Measurements from ENCODE around the gene SLC38A10. TPM values are rescaled to one million over a fixed set of nuclear protein-coding genes. Genes with fewer than 3 reads are reported as not detected.

Gene SLC38A10
- total and polyA plus RNA-seq, 2 of the 13 experiments (the other 11 are each of a cell fraction or from before 2014, with no cell fraction given), result 23.4 to 55.8 TPM

DNA sequence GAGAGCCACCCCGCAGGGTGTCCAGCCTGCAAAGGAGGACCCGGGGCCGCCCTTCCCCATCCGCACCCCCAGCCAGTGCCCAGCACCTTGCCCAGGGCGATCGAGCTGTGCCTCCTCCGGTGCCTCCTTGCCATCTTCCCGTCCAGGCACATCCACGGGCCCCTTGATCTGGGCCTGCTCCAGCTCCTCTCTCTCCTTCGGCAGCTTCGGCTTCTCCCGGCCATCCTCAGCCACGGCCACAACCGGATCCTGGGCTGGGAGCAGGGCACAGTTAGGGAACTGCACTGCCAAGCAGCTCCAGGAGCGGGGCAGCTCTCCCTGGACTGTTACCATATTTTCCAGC lies 42.1 kb downstream of the SLC38A10 start (continued):
- TF ChIP-seq HDAC1 (CRISPR knock-in tag; IDR thresholded peaks at IDR 0.05) (0 out of 2 replicates have a peak, but pooled peaks have one; percentile 46), SRY (CRISPR knock-in tag; IDR thresholded peaks at IDR 0.05) (no peak), HNRNPL (IDR thresholded peaks at IDR 0.05; ENCODE audit: low read depth, low read length) (0 out of 2 replicates have a peak, but pooled peaks have one; percentile 62), ZNF350 (CRISPR knock-in tag; IDR thresholded peaks at IDR 0.05; ENCODE audit: borderline replicate concordance, low read depth) (0 out of 2 replicates have a peak, but pooled peaks have one; percentile 18), ZNF570 (CRISPR knock-in tag; IDR thresholded peaks at IDR 0.05; ENCODE audit: borderline replicate concordance) (no peak), ZBTB1 (CRISPR knock-in tag; IDR thresholded peaks at IDR 0.05; ENCODE audit: borderline replicate concordance) (no peak), ARID4A (CRISPR knock-in tag; IDR thresholded peaks at IDR 0.05; ENCODE audit: borderline replicate concordance) (0 out of 2 replicates have a peak, but pooled peaks have one; percentile 47), ZNF775 (CRISPR knock-in tag; IDR thresholded peaks at IDR 0.05; ENCODE audit: borderline replicate concordance) (no peak), JUNB (CRISPR knock-in tag; IDR thresholded peaks at IDR 0.05; ENCODE audit: borderline replicate concordance) (no peak), ZNF264 (CRISPR knock-in tag; IDR thresholded peaks at IDR 0.05) (no peak), ZNF710 (CRISPR knock-in tag; IDR thresholded peaks at IDR 0.05; ENCODE audit: borderline replicate concordance) (no peak), PPARG (CRISPR knock-in tag; conservative IDR thresholded peaks at IDR 0.05) (no peak)
- TF ChIP-seq, protein P1, sequence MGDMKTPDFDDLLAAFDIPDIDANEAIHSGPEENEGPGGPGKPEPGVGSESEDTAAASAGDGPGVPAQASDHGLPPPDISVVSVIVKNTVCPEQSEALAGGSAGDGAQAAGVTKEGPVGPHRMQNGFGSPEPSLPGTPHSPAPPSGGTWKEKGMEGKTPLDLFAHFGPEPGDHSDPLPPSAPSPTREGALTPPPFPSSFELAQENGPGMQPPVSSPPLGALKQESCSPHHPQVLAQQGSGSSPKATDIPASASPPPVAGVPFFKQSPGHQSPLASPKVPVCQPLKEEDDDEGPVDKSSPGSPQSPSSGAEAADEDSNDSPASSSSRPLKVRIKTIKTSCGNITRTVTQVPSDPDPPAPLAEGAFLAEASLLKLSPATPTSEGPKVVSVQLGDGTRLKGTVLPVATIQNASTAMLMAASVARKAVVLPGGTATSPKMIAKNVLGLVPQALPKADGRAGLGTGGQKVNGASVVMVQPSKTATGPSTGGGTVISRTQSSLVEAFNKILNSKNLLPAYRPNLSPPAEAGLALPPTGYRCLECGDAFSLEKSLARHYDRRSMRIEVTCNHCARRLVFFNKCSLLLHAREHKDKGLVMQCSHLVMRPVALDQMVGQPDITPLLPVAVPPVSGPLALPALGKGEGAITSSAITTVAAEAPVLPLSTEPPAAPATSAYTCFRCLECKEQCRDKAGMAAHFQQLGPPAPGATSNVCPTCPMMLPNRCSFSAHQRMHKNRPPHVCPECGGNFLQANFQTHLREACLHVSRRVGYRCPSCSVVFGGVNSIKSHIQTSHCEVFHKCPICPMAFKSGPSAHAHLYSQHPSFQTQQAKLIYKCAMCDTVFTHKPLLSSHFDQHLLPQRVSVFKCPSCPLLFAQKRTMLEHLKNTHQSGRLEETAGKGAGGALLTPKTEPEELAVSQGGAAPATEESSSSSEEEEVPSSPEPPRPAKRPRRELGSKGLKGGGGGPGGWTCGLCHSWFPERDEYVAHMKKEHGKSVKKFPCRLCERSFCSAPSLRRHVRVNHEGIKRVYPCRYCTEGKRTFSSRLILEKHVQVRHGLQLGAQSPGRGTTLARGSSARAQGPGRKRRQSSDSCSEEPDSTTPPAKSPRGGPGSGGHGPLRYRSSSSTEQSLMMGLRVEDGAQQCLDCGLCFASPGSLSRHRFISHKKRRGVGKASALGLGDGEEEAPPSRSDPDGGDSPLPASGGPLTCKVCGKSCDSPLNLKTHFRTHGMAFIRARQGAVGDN (CRISPR knock-in tag; IDR thresholded peaks at IDR 0.05), result peak; percentile 14; the same call in 1 of the 2 replicates

Measured in HepG2 (cell line).